Kidney epithelial cell (primary cell): ENCODE data around the gene CYP3A5. TPM values are rescaled to one million over a fixed set of nuclear protein-coding genes. Genes with fewer than 3 reads are reported as not detected.

ENCODE experiments used
- DNase-seq: peaks from one replicate; pipeline ENCODE4 v3.0.0-alpha.2; 2010; ENCODE audit warnings: low read depth
- H3K27me3 ChIP-seq: 2 replicates; pipeline ENCODE4 v1.6.0; 2011; ENCODE audit warnings: low read length; ENCODE audit not compliant: control insufficient read depth, insufficient read depth
- H3K36me3 ChIP-seq: 2 replicates; pipeline ENCODE4 v1.5.1; 2011; ENCODE audit warnings: low read length; ENCODE audit not compliant: control insufficient read depth, insufficient read depth
- H3K4me3 ChIP-seq: 2 replicates; pipeline ENCODE4 v1.5.1; 2011; ENCODE audit warnings: low read depth, mild to moderate bottlenecking, control low read depth, low read length
- total RNA-seq: library from RNA; depleted of rRNA; stranded (reverse); fragments of >200 nt; gene quantifications from 2 replicates; pipeline ENCODE4 v1.2.3, GENCODE V29; 2015
- TF ChIP-seq, protein P1 (sequence below): IDR thresholded peaks from 2 replicates; pipeline ENCODE4 v1.5.1; 2011; ENCODE audit warnings: mild to moderate bottlenecking, moderate library complexity, low read length, control low read depth, inconsistent platforms; ENCODE audit not compliant: insufficient read depth, poor library complexity, severe bottlenecking

CYP3A5 gene
- total RNA-seq, 1 donor from 2014 or later, result 0.25 TPM

GRCh38 chr7:99599836-99600235, 80.0 kb downstream of the CYP3A5 start:
- Histone ChIP-seq H3K27me3 (no peaks in the 10 kb centered on the region), H3K4me3 (no peak overlapping the region)
- TF ChIP-seq, protein P1, sequence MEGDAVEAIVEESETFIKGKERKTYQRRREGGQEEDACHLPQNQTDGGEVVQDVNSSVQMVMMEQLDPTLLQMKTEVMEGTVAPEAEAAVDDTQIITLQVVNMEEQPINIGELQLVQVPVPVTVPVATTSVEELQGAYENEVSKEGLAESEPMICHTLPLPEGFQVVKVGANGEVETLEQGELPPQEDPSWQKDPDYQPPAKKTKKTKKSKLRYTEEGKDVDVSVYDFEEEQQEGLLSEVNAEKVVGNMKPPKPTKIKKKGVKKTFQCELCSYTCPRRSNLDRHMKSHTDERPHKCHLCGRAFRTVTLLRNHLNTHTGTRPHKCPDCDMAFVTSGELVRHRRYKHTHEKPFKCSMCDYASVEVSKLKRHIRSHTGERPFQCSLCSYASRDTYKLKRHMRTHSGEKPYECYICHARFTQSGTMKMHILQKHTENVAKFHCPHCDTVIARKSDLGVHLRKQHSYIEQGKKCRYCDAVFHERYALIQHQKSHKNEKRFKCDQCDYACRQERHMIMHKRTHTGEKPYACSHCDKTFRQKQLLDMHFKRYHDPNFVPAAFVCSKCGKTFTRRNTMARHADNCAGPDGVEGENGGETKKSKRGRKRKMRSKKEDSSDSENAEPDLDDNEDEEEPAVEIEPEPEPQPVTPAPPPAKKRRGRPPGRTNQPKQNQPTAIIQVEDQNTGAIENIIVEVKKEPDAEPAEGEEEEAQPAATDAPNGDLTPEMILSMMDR, result no peak

More at GRCh38 chr7:99599836-99600235, 80.0 kb downstream of the CYP3A5 start:
- no peak for DNase-seq
- H3K36me3 ChIP-seq, result no peaks in the 10 kb centered on the region

Other genes with a start within 250 kb of the CYP3A5 start
- 5.6 and 13.2 TPM in 2 replicates for gene PTCD1, start 241.2 kb downstream of the CYP3A5 start, total RNA-seq
- gene CPSF4, start 241.1 kb downstream of the CYP3A5 start, total RNA-seq, result 31.7 and 38.4 TPM in 2 replicates
- 1,123 and 1,863 TPM in 2 replicates for gene ATP5MF, start 213.8 kb downstream of the CYP3A5 start, total RNA-seq
- 5.2 and 12.5 TPM in 2 replicates for gene ZNF789, start 207.1 kb downstream of the CYP3A5 start, total RNA-seq
- 15.2 and 25.9 TPM in 2 replicates for gene ZNF394, start 179.7 kb downstream of the CYP3A5 start, total RNA-seq
- gene ZKSCAN5, start 175.3 kb downstream of the CYP3A5 start, total RNA-seq, result 10.0 and 11.5 TPM in 2 replicates
- 7.6 and 8.2 TPM in 2 replicates for gene FAM200A, start 127.9 kb downstream of the CYP3A5 start, total RNA-seq
- 48.0 and 54.4 TPM in 2 replicates for gene ZNF655, start 121.4 kb downstream of the CYP3A5 start, total RNA-seq
- 0.27 TPM in 1 of 2 replicates, not detected in the other for gene TMEM225B, start 81.7 kb downstream of the CYP3A5 start, total RNA-seq
- gene ZSCAN25, start 63.0 kb downstream of the CYP3A5 start, total RNA-seq, result 12.9 and 13.1 TPM in 2 replicates
- not detected in 2 replicates for gene CYP3A7, start 55.2 kb upstream of the CYP3A5 start, total RNA-seq
- gene CYP3A4, start 104.2 kb upstream of the CYP3A5 start, total RNA-seq, result not detected in 2 replicates
- gene CYP3A43, start 148.0 kb upstream of the CYP3A5 start, total RNA-seq, result not detected in 2 replicates
- gene OR2AE1, start 197.0 kb upstream of the CYP3A5 start, total RNA-seq, result not detected in 2 replicates
- gene TRIM4, start 239.5 kb upstream of the CYP3A5 start, total RNA-seq, result 32.6 and 36.0 TPM in 2 replicates
- gene GJC3, start 249.6 kb upstream of the CYP3A5 start, total RNA-seq, result not detected in 2 replicates